HepG2 (cell line): ENCODE measurements around the gene ADGRF4.

Experiments used
- BHLHE40 ChIP-seq: IDR thresholded peaks from 2 replicates; pipeline ENCODE4 v1.6.1; 2011; ENCODE audit warnings: low read length, improper control_type of control experiment
- PHF8 ChIP-seq: sonication (generic); formaldehyde crosslinking; IDR thresholded peaks from 2 replicates; pipeline ENCODE4 v1.5.0; 2020; ENCODE audit warnings: missing genetic modification reagents
- RXRA ChIP-seq: sonication (generic); formaldehyde crosslinking; IDR thresholded peaks from 2 replicates; pipeline ENCODE4 v1.5.1; 2020; ENCODE audit warnings: missing genetic modification reagents
- SATB2 ChIP-seq: sonication (generic); formaldehyde crosslinking; IDR thresholded peaks from 2 replicates; pipeline ENCODE4 v1.5.0; 2020; ENCODE audit warnings: missing genetic modification reagents
- SNAI1 ChIP-seq: sonication (generic); formaldehyde crosslinking; IDR thresholded peaks from 2 replicates; pipeline ENCODE4 v1.5.0; 2020; ENCODE audit warnings: mild to moderate bottlenecking, missing genetic modification reagents, borderline replicate concordance
- TRAFD1 ChIP-seq: sonication (generic); formaldehyde crosslinking; IDR thresholded peaks from 2 replicates; pipeline ENCODE4 v1.5.1; 2020; ENCODE audit warnings: missing genetic modification reagents, mild to moderate bottlenecking, borderline replicate concordance
- ZNF33A ChIP-seq: sonication (generic); formaldehyde crosslinking; IDR thresholded peaks from 2 replicates; pipeline ENCODE4 v1.5.1; 2020; ENCODE audit warnings: missing genetic modification reagents, mild to moderate bottlenecking, moderate library complexity, borderline replicate concordance
- ZNF672 ChIP-seq: sonication (generic); formaldehyde crosslinking; IDR thresholded peaks from 2 replicates; pipeline ENCODE4 v1.8.1; 2022; ENCODE audit warnings: missing genetic modification reagents

- TF ChIP-seq TRAFD1 (CRISPR knock-in tag) (no peak), SNAI1 (CRISPR knock-in tag) (no peak), ZNF33A (CRISPR knock-in tag) (no peak), ZNF672 (CRISPR knock-in tag) (no peak), PHF8 (no peak), RXRA (no peak), SATB2 (CRISPR knock-in tag) (no peak), BHLHE40 (no peak)
Measured at GRCh38 chr6:47722194-47722593, 23.8 kb downstream of the ADGRF4 start.
